ENCODE measurements around the gene ATG3.

DNA sequence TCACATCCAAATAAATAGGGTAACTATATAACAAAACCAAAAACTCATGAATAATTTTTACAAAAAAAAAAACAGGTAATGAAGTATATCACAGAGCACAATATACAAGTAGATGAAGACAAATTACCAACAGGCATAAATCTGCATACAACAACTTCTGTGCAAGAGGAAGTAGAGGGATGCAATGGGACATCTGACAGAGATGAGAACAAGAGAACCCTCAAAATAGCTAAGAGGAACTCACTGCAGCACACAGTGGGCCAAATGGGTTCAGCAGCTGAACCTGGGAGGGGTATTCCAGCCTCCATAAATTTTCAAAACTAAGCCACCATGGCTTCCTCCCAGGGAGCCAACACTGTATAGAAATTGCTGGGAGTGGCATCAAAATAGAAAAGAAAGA lies 52.9 kb downstream of the ATG3 start:
- TF ChIP-seq, protein P1, sequence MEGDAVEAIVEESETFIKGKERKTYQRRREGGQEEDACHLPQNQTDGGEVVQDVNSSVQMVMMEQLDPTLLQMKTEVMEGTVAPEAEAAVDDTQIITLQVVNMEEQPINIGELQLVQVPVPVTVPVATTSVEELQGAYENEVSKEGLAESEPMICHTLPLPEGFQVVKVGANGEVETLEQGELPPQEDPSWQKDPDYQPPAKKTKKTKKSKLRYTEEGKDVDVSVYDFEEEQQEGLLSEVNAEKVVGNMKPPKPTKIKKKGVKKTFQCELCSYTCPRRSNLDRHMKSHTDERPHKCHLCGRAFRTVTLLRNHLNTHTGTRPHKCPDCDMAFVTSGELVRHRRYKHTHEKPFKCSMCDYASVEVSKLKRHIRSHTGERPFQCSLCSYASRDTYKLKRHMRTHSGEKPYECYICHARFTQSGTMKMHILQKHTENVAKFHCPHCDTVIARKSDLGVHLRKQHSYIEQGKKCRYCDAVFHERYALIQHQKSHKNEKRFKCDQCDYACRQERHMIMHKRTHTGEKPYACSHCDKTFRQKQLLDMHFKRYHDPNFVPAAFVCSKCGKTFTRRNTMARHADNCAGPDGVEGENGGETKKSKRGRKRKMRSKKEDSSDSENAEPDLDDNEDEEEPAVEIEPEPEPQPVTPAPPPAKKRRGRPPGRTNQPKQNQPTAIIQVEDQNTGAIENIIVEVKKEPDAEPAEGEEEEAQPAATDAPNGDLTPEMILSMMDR (IDR thresholded peaks at IDR 0.05) = no peak
- no peak for TF ChIP-seq POLR2AphosphoS5 (IDR thresholded peaks at IDR 0.05; ENCODE audit: low read depth, low read length)
- no peak for TF ChIP-seq TCF7L2 (IDR thresholded peaks at IDR 0.05; ENCODE audit: low read depth, low read length)
- TF ChIP-seq, protein P2, sequence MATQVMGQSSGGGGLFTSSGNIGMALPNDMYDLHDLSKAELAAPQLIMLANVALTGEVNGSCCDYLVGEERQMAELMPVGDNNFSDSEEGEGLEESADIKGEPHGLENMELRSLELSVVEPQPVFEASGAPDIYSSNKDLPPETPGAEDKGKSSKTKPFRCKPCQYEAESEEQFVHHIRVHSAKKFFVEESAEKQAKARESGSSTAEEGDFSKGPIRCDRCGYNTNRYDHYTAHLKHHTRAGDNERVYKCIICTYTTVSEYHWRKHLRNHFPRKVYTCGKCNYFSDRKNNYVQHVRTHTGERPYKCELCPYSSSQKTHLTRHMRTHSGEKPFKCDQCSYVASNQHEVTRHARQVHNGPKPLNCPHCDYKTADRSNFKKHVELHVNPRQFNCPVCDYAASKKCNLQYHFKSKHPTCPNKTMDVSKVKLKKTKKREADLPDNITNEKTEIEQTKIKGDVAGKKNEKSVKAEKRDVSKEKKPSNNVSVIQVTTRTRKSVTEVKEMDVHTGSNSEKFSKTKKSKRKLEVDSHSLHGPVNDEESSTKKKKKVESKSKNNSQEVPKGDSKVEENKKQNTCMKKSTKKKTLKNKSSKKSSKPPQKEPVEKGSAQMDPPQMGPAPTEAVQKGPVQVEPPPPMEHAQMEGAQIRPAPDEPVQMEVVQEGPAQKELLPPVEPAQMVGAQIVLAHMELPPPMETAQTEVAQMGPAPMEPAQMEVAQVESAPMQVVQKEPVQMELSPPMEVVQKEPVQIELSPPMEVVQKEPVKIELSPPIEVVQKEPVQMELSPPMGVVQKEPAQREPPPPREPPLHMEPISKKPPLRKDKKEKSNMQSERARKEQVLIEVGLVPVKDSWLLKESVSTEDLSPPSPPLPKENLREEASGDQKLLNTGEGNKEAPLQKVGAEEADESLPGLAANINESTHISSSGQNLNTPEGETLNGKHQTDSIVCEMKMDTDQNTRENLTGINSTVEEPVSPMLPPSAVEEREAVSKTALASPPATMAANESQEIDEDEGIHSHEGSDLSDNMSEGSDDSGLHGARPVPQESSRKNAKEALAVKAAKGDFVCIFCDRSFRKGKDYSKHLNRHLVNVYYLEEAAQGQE (IDR thresholded peaks at IDR 0.05; ENCODE audit: insufficient read depth in 1 of 2, low read depth in 2 of 2, low read length in 1 of 2) = no peak
